Myocyte (in vitro differentiated cells): ENCODE results near the gene CT45A5. TPM values are rescaled to one million over a fixed set of nuclear protein-coding genes. Genes with fewer than 3 reads are reported as not detected.
"Not testable (repeated sequence)": the region's sequence is repeated elsewhere in the genome, so short reads cannot be mapped to it uniquely, and the experiment has no call there.

Source experiments
- DNase-seq: peaks from one replicate; pipeline ENCODE4 v3.0.0-alpha.2; 2012; ENCODE audit warnings: low read depth
- polyA plus RNA-seq: library from polyadenylated mRNA; unstranded; fragments of >200 nt; gene quantifications from one replicate; pipeline ENCODE4 v1.2.1, GENCODE V29; 2012; ENCODE audit warnings: missing spikeins
- total RNA-seq: library from RNA; depleted of rRNA; stranded (reverse); fragments of >200 nt; gene quantifications from 2 replicates; pipeline ENCODE4 v1.2.3, GENCODE V29; 2014

The CT45A5 gene, protein sequence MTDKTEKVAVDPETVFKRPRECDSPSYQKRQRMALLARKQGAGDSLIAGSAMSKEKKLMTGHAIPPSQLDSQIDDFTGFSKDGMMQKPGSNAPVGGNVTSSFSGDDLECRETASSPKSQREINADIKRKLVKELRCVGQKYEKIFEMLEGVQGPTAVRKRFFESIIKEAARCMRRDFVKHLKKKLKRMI
- total RNA-seq = not detected in 2 replicates
- polyA plus RNA-seq = not detected

DNA sequence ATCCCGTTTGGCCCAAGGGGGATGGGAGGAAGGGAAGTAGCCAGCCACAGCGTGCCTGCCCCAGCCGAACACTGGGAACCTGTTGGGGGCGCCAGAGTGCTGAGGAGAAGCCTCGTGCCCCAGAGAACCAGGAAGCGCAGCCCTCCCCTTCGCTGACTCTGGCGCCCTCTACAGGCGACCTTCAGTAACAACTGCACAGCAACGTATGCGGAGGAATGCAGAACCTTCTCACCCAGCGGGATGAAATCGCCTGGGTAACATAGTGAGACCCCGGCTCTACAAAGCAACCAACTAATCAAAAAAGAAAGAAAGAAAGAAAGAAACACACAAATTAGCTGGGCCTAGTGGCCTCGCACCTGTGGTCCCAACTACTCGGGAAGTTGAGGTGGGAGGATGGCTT, at the start of gene CT45A5:
Gene CT45A5, minus strand, starts transcription at position 101 of the 400 bp plus-strand sequence. CDS start 3,774 bp downstream, outside the sequence.
- not testable (repeated sequence) for DNase-seq

- not testable (repeated sequence) for DNase-seq
Measured at GRCh38 chrX:135819912-135820311, 34.6 kb upstream of the CT45A5 start, which contains the start of gene CT45A2. TSS of gene CT45A2 (minus strand) at chrX:135820012. CDS start at chrX:135816265, 3,747 bp downstream.

DNA sequence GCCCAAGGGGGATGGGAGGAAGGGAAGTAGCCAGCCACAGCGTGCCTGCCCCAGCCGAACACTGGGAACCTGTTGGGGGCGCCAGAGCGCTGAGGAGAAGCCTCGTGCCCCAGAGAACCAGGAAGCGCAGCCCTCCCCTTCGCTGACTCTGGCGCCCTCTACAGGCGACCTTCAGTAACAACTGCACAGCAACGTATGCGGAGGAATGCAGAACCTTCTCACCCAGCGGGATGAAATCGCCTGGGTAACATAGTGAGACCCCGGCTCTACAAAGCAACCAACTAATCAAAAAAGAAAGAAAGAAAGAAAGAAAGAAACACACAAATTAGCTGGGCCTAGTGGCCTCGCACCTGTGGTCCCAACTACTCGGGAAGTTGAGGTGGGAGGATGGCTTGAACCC, 17.4 kb upstream of the CT45A5 start, which contains the start of gene CT45A6:
Gene CT45A6, minus strand, starts transcription at position 101 of the 400 bp plus-strand sequence. CDS start 3,794 bp downstream, outside the sequence.
- DNase-seq = not testable (repeated sequence)

DNA sequence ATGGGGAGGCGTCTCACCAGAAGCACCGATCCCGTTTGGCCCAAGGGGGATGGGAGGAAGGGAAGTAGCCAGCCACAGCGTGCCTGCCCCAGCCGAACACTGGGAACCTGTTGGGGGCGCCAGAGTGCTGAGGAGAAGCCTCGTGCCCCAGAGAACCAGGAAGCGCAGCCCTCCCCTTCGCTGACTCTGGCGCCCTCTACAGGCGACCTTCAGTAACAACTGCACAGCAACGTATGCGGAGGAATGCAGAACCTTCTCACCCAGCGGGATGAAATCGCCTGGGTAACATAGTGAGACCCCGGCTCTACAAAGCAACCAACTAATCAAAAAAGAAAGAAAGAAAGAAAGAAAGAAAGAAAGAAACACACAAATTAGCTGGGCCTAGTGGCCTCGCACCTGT, 17.2 kb downstream of the CT45A5 start, which contains the start of gene CT45A3:
Gene CT45A3, minus strand, starts transcription at position 101 of the 400 bp plus-strand sequence. CDS start 3,747 bp downstream, outside the sequence.
- DNase-seq = not testable (repeated sequence)

DNA sequence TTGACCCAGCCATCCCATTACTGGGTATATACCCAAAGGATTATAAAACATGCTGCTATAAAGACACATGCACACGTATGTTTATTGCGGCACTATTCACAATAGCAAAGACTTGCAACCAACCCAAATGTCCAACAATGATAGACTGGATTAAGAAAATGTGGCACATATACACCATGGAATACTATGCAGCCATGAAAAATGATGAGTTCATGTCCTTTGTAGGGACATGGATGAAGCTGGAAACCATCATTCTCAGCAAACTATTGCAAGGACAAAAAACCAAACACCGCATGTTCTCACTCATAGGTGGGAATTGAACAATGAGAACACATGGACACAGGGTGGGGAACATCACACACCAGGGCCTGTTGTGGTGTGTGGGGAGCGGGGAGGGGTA, 40.6 kb downstream of the CT45A5 start:
- DNase-seq = not testable (repeated sequence)

DNA sequence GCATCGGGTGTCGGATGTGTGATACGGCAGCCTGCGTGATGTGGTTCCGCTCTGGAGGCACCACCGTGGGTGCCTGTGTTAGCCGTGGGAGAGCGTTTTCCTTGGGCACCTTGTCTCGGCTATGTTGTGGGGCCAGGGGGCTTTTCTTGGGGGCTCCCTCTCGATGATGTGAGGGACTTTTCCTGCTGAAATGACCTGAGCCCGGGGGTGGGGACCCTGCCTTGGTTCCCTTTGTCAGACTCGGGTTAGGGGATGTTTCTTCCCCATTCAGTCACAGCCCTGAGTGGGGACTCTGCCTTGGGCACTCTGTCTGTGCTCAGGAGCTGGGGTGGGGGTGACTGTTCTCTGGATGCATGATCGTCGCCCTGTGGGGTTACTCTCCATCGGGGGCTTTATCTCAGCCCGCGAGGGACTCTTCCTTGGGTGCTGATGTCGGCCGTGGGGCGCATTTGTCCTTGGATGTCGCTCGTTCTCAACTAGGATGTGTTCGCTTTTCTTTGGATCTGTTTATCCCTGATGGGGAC, 44.0 kb downstream of the CT45A5 start:
- no peak for DNase-seq

DNA sequence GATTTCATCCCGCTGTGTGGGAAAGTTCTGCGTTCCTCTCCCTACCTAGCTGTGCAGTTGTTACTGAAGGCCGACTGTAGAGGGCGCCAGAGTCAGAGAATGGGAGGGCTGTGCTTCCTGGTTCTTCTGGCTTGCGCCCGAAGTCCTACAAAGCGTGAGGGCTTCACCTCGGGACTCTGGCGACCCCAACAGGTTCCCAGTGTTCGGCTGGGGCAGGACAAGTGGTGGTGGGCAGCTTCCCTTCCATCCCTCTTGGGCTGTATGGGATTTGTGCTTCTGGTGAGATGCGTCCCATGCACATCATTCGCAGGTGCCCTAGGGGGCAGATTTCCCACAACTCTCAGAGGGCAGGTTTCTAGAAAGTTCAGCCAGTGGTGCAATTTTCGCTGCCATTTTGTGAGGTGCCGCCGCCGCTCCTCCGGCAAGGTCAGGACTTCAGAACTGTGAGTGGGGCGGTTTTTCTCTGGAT, 44.6 kb downstream of the CT45A5 start:
- DNase-seq = peak; percentile 20

DNA sequence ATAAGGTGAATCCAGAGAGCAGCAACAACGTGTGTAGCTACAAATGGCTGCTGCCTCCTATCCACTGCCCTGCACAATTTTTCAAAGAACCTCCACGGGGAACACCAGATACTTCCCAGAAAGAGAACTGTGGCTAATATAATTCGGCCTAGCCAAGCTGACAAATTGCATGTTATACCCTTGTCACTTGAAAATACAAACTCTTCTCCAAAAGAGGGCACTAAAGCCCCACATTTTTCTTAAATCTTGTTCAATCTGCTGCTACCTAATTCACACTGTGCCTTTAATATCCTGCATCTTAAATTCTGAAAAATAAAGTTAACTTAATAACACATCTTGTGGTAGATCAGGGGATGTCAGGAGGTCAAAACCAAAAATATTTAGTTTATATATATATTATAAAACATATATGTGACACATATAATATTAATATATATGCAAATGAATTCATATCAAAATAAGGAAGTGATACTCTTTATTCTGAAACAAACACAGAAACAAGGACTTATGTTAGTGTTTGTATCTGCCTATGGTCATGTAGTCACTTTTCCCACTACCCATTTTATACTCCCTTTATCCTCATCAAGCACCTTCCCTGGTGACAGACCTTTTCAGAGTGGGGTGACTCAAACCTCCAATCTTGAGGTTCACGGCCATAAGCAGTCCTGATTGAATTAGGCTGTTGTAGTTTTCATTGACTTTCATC, 47.8 kb downstream of the CT45A5 start:
- DNase-seq = peak; percentile 16

DNA sequence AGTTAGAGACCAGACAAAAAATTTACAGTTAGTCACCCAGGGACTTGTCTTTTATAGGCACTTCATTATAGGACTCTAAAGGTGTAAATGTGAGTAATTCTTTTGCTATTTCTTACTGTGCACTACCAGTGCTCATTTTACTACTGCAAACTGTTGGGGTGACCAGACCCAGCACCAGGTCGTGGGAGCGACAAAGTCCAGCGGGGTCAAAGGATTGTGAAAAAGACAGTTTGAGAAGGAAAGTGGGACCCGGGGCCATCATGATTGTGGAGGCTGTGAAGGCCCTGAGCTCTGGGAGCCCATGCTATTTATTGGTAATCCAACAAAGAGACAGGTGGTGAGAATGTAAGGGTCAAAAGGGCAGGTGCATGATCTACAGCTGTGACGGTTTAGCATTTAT, 50.6 kb downstream of the CT45A5 start:
- DNase-seq = not testable (repeated sequence)

Other genes with a start within 250 kb of the CT45A5 start
- not detected in 2 replicates for gene CT45A1, start 71.9 kb downstream of the CT45A5 start, total RNA-seq
- gene CT45A3, start 17.3 kb downstream of the CT45A5 start, total RNA-seq = not detected in 2 replicates
- not detected in 2 replicates for gene CT45A6, start 17.3 kb upstream of the CT45A5 start, total RNA-seq
- not detected in 2 replicates for gene CT45A2, start 34.5 kb upstream of the CT45A5 start, total RNA-seq
- gene CT45A7, start 51.8 kb upstream of the CT45A5 start, total RNA-seq = not detected in 2 replicates
- gene CT45A8, start 69.0 kb upstream of the CT45A5 start, total RNA-seq = not detected in 2 replicates
- not detected in 2 replicates for gene CT45A9, start 86.3 kb upstream of the CT45A5 start, total RNA-seq
- not detected in 2 replicates for gene CT45A10, start 107.9 kb upstream of the CT45A5 start, total RNA-seq
- gene SAGE1, start 108.2 kb upstream of the CT45A5 start, total RNA-seq = not detected in 2 replicates
- gene MMGT1, start 188.5 kb upstream of the CT45A5 start, total RNA-seq = 26.7 and 31.6 TPM in 2 replicates
- gene SLC9A6, start 199.9 kb upstream of the CT45A5 start, total RNA-seq = 14.9 and 20.1 TPM in 2 replicates